Smooth muscle cell (in vitro differentiated cells): Measurements from ENCODE around the gene CRYGB. TPM values are rescaled to one million over a fixed set of nuclear protein-coding genes. Genes with fewer than 3 reads are reported as not detected.

Source experiments
- DNase-seq: peaks from one replicate; lab custom pipeline; 2025; ENCODE audit not compliant: unreplicated experiment; lab: John Stamatoyannopoulos, UW
- H2AFZ ChIP-seq: fragments of 200-600 bp; sonication (generic); 2 replicates; pipeline ENCODE4 v1.6.0; 2016; ENCODE audit warnings: antibody characterized with exemption, low read depth, mild to moderate bottlenecking
- H3F3A ChIP-seq: fragments of 200-600 bp; sonication (generic); 2 replicates; pipeline ENCODE4 v1.6.0; 2017; ENCODE audit warnings: antibody characterized with exemption, low read depth
- H3K27ac ChIP-seq: fragments of 200-600 bp; sonication (generic); 2 replicates; pipeline ENCODE4 v1.5.1; 2016; ENCODE audit warnings: low read depth, mild to moderate bottlenecking
- H3K27me3 ChIP-seq: fragments of 200-600 bp; sonication (generic); 2 replicates; pipeline ENCODE4 v1.6.1; 2016; ENCODE audit warnings: low read depth, mild to moderate bottlenecking
- H3K36me3 ChIP-seq: fragments of 200-600 bp; sonication (generic); 2 replicates; pipeline ENCODE4 v1.5.1; 2016; ENCODE audit warnings: low read depth
- H3K4me1 ChIP-seq: fragments of 200-600 bp; sonication (generic); 2 replicates; pipeline ENCODE4 v1.5.1; 2016; ENCODE audit warnings: low read depth
- H3K4me2 ChIP-seq: fragments of 200-600 bp; sonication (generic); 2 replicates; pipeline ENCODE4 v1.6.0; 2016; ENCODE audit warnings: mild to moderate bottlenecking
- H3K4me3 ChIP-seq: fragments of 200-600 bp; sonication (generic); 2 replicates; pipeline ENCODE4 v1.5.1; 2016; ENCODE audit warnings: mild to moderate bottlenecking
- H3K79me2 ChIP-seq: fragments of 200-600 bp; sonication (generic); 2 replicates; pipeline ENCODE4 v1.6.0; 2016; ENCODE audit warnings: low read depth, mild to moderate bottlenecking
- H3K9ac ChIP-seq: fragments of 200-600 bp; sonication (generic); 2 replicates; pipeline ENCODE4 v1.6.0; 2016; ENCODE audit warnings: low read depth
- H3K9me3 ChIP-seq: fragments of 200-600 bp; sonication (generic); replicated peaks from 2 replicates; pipeline ENCODE4 v1.5.1; 2016; ENCODE audit warnings: low read depth
- H4K20me1 ChIP-seq: fragments of 200-600 bp; sonication (generic); 2 replicates; pipeline ENCODE4 v1.6.0; 2016; ENCODE audit warnings: low read depth
- WGBS: methylation state at CpG from one replicate; pipeline ENCODE4 v1.1.7; 2016; ENCODE audit warnings: low lambda C conversion rate; 5-methylcytosine and 5-hydroxymethylcytosine counted together
- polyA plus RNA-seq: library from polyadenylated mRNA; unstranded; fragments of >200 nt; fragmentation: Nextera tagmentation; extraction: Ambion mirVana; gene quantifications from 2 replicates; pipeline ENCODE4 v1.2.1, GENCODE V29; 2016
- total RNA-seq: library from RNA; depleted of rRNA; stranded (reverse); fragments of >200 nt; gene quantifications from 2 replicates; pipeline ENCODE4 v1.2.3, GENCODE V29; 2014
- TF ChIP-seq, protein P1 (sequence below): fragments of 200-600 bp; sonication (generic); IDR thresholded peaks from 2 replicates; pipeline ENCODE4 v1.5.1; 2017; ENCODE audit warnings: borderline replicate concordance, mild to moderate bottlenecking, antibody characterized with exemption; ENCODE audit not compliant: insufficient read depth, poor library complexity, severe bottlenecking

CRYGB gene
- total and polyA plus RNA-seq, 2 experiments from 2014 or later = not detected

DNA sequence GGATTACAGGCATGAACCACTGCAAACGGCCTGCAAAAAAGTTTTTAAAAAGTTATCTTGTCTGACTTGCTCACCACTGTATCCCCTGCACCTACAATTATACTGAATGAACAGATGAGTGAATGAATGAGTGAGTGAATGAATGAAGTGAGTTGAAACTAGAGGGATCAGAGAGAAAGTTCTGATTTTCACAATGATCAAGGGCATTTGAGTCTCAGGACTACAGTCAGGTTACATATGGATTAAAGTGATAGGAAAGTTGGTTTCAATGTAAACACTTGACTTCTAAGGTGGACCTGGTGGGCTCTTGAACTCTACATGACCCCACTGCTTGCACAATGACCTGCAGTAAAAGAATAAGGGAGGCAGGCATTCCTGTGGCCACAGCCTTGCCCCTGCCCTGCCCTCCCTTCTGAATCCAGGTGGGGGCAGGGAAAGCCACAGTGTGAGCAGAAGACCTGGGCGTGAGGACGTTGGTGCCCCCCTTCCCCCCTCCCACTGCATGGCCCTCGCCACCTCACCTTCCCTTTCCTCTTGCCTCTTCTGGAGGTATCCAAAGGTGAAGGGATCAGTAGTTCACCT is 33.2 kb upstream of the CRYGB start:
- Histone ChIP-seq H3K4me1 (peaks cover 10% of the 10 kb centered on the region), H3K4me3 (no peak overlapping the region), H4K20me1 (no peaks in the 10 kb centered on the region), H3K27ac (no peak overlapping the region), H3K9ac (no peak overlapping the region), H2AFZ (no peak overlapping the region), H3K79me2 (no peaks in the 10 kb centered on the region), H3K27me3 (no peaks in the 10 kb centered on the region), H3K9me3 (no peaks in the 10 kb centered on the region), H3K36me3 (no peaks in the 10 kb centered on the region), H3F3A (no peaks in the 10 kb centered on the region), H3K4me2 (no peak overlapping the region)
- WGBS = 74% methylated on average over 4 of the region's 4 CpGs
- TF ChIP-seq, protein P1, sequence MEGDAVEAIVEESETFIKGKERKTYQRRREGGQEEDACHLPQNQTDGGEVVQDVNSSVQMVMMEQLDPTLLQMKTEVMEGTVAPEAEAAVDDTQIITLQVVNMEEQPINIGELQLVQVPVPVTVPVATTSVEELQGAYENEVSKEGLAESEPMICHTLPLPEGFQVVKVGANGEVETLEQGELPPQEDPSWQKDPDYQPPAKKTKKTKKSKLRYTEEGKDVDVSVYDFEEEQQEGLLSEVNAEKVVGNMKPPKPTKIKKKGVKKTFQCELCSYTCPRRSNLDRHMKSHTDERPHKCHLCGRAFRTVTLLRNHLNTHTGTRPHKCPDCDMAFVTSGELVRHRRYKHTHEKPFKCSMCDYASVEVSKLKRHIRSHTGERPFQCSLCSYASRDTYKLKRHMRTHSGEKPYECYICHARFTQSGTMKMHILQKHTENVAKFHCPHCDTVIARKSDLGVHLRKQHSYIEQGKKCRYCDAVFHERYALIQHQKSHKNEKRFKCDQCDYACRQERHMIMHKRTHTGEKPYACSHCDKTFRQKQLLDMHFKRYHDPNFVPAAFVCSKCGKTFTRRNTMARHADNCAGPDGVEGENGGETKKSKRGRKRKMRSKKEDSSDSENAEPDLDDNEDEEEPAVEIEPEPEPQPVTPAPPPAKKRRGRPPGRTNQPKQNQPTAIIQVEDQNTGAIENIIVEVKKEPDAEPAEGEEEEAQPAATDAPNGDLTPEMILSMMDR = no peak
- DNase-seq = no peak

- no peaks in the 10 kb centered on the region for H3K79me2 ChIP-seq
- no peak overlapping the region for H3K9ac ChIP-seq
- no peak overlapping the region for H3K4me3 ChIP-seq
- H3K27me3 ChIP-seq = no peaks in the 10 kb centered on the region
- H3K4me2 ChIP-seq = no peak overlapping the region
- no peaks in the 10 kb centered on the region for H3K36me3 ChIP-seq
- H3K4me1 ChIP-seq = peaks cover 4% of the 10 kb centered on the region
- TF ChIP-seq, protein P1 = no peak
- no peaks in the 10 kb centered on the region for H3F3A ChIP-seq
- DNase-seq = no peak
- no peaks in the 10 kb centered on the region for H4K20me1 ChIP-seq
- H2AFZ ChIP-seq = peak overlapping the region; percentile 82
- no peak overlapping the region for H3K27ac ChIP-seq
- WGBS = 74% methylated on average over 6 of the region's 6 CpGs
- H3K9me3 ChIP-seq = no peaks in the 10 kb centered on the region
Observed at GRCh38 chr2:208175840-208176153, 29.8 kb upstream of the CRYGB start.

DNA sequence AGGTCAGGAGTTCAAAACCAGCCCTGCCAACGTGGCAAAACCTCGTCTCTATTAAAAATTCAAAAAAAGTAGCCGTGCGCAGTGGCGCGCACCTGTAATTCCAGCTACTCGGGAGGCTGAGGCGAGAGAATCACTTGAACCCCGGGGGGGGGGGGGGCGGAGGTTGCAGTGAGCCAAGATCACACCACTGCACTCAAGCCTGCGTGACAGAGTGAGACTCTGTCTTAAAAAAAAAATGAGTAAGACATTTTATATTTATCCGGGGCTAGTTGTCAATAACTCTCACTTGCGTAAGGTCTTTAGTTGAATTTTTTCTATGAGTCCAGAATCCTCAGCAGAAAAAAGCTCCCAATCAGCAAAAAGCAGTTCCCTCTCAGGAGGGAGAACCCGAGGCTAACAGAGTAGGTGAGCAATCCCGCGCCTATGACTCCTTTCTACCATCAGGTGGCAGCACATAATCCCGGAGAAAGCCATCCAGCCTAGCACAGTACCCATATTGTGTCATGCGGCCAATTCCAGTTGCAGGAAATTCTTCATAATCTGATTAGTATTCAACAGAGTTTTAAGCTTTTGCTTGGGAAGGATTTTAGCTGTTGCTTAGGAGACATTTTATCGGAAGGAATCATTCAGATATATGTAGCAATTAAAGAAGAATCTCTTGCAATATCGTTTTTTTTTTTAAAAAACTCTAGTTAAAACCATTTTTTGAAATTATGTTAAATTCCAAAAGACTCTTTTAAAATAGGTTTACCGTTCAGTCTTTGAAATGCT is 29.3 kb upstream of the CRYGB start:
- TF ChIP-seq, protein P1 = peak; percentile 80
- Histone ChIP-seq H3F3A (no peaks in the 10 kb centered on the region), H3K27me3 (no peaks in the 10 kb centered on the region), H3K9me3 (no peaks in the 10 kb centered on the region), H3K27ac (no peak overlapping the region), H3K9ac (no peak overlapping the region), H3K79me2 (no peaks in the 10 kb centered on the region), H3K36me3 (no peaks in the 10 kb centered on the region), H4K20me1 (no peaks in the 10 kb centered on the region), H3K4me3 (no peak overlapping the region), H2AFZ (peak overlapping the region; percentile 82), H3K4me2 (no peak overlapping the region), H3K4me1 (peaks cover 4% of the 10 kb centered on the region)
- 56% methylated on average over 21 of the region's 21 CpGs for WGBS
- DNase-seq = peak; percentile 5

- Histone ChIP-seq H3K27me3 (no peaks in the 10 kb centered on the region), H3K4me3 (no peak overlapping the region), H3K9me3 (no peaks in the 10 kb centered on the region), H3K4me2 (no peak overlapping the region), H2AFZ (no peak overlapping the region), H3K36me3 (no peaks in the 10 kb centered on the region), H3K79me2 (no peaks in the 10 kb centered on the region), H3K4me1 (peaks cover 4% of the 10 kb centered on the region), H3K9ac (no peak overlapping the region), H4K20me1 (no peaks in the 10 kb centered on the region), H3K27ac (no peak overlapping the region), H3F3A (no peaks in the 10 kb centered on the region)
- TF ChIP-seq, protein P1 = no peak
- DNase-seq = no peak
- 94% methylated on average over 9 of the region's 9 CpGs for WGBS
Observed at GRCh38 chr2:208174144-208174543, 28.2 kb upstream of the CRYGB start.
